Measurements from ENCODE around the gene CAMSAP3. TPM values are rescaled to one million over a fixed set of nuclear protein-coding genes. Genes with fewer than 3 reads are reported as not detected.
A peak's percentile ranks its signal among the peaks of the same experiment; 100 is the strongest.

The CAMSAP3 gene, protein sequence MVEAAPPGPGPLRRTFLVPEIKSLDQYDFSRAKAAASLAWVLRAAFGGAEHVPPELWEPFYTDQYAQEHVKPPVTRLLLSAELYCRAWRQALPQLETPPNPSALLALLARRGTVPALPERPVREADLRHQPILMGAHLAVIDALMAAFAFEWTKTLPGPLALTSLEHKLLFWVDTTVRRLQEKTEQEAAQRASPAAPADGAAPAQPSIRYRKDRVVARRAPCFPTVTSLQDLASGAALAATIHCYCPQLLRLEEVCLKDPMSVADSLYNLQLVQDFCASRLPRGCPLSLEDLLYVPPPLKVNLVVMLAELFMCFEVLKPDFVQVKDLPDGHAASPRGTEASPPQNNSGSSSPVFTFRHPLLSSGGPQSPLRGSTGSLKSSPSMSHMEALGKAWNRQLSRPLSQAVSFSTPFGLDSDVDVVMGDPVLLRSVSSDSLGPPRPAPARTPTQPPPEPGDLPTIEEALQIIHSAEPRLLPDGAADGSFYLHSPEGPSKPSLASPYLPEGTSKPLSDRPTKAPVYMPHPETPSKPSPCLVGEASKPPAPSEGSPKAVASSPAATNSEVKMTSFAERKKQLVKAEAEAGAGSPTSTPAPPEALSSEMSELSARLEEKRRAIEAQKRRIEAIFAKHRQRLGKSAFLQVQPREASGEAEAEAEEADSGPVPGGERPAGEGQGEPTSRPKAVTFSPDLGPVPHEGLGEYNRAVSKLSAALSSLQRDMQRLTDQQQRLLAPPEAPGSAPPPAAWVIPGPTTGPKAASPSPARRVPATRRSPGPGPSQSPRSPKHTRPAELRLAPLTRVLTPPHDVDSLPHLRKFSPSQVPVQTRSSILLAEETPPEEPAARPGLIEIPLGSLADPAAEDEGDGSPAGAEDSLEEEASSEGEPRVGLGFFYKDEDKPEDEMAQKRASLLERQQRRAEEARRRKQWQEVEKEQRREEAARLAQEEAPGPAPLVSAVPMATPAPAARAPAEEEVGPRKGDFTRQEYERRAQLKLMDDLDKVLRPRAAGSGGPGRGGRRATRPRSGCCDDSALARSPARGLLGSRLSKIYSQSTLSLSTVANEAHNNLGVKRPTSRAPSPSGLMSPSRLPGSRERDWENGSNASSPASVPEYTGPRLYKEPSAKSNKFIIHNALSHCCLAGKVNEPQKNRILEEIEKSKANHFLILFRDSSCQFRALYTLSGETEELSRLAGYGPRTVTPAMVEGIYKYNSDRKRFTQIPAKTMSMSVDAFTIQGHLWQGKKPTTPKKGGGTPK
- total RNA-seq = 10 to 100 TPM; 40.4 to 90.9 TPM

DNA sequence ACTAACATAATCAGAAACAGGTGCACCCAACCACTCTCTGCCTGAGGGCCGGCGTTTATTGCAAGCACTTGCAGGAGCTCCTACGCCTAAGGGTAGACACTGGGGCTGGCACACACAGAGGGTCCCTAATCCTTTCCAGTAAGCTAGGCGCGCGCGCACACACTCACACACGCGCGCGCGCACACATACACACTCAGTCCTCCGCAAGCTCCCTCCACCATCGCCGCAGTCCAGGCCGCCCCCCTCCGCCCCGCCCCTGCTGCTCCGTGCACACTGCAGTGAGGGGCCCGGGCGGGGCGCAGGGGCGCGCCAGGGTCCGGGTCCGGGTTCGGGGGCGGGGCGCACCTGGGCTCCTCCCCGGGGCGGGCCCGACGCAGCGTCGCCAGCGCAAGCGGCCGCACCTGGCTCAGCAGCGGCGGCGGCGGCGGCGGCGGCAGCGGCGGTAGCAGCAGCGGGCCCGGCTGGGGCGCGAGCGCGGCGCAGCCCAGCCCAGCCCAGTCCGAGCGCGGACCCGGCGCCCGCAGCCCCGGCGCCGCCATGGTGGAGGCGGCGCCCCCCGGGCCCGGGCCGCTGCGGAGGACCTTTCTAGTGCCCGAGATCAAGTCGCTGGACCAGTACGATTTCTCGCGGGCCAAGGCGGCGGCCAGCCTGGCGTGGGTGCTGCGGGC lies at the start of gene CAMSAP3:
CAMSAP3 (plus strand) TSS at position 398 of the 668 bp plus-strand sequence; CDS start at position 538, 140 bp downstream.
- Histone ChIP-seq H3K27me3 (replicated peaks; ENCODE audit: insufficient read depth) (no peaks in the 10 kb centered on the region), H3K4me3 (peak within 1 kb of the TSS; percentile 41 to 64), H3K27ac (peak within 1 kb of the TSS; percentile 62 to 78), H3K9me3 (no peaks in the 10 kb centered on the region), H3K4me1 (replicated peaks) (no peaks in the 10 kb centered on the region), H3K36me3 (no peaks in the 10 kb centered on the region)
- DNase-seq (ENCODE audit: low spot score) = peak; percentile 29
- TF ChIP-seq, protein P1, sequence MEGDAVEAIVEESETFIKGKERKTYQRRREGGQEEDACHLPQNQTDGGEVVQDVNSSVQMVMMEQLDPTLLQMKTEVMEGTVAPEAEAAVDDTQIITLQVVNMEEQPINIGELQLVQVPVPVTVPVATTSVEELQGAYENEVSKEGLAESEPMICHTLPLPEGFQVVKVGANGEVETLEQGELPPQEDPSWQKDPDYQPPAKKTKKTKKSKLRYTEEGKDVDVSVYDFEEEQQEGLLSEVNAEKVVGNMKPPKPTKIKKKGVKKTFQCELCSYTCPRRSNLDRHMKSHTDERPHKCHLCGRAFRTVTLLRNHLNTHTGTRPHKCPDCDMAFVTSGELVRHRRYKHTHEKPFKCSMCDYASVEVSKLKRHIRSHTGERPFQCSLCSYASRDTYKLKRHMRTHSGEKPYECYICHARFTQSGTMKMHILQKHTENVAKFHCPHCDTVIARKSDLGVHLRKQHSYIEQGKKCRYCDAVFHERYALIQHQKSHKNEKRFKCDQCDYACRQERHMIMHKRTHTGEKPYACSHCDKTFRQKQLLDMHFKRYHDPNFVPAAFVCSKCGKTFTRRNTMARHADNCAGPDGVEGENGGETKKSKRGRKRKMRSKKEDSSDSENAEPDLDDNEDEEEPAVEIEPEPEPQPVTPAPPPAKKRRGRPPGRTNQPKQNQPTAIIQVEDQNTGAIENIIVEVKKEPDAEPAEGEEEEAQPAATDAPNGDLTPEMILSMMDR (IDR thresholded peaks at IDR 0.05) = no peak
- no peak for TF ChIP-seq POLR2AphosphoS5 (IDR thresholded peaks at IDR 0.05)
- TF ChIP-seq POLR2A (IDR thresholded peaks at IDR 0.05) = no peak
- intact Hi-C loops (cut with DNase I) = no loop called here
- whole genome bisulfite sequencing = under 1% methylated on average over 24 of the region's 78 CpGs

DNA sequence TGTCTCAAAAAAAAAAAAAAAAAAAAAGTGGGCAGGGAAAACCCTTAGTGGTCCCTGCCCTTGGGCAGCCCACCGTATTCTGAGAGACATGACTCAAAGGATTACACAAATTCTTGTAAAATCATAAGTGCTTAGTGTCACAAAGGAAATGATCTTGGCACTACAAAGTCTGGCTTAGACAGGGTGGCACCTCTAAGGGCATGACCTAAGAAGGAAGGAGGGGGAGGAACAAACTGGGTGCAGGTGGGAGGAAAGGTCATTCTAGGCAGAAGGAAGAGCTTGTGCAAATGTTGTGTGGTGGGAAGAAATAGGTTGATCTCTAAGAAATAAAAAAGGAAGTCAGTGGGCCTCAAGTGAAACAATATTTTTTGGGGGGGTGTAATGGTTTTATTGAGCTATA lies 49.8 kb upstream of the CAMSAP3 start:
- peaks cover 9 to 23% of the 10 kb centered on the region in 2 donors for H3K36me3 ChIP-seq
- no peaks in the 10 kb centered on the region for H3K4me1 ChIP-seq (replicated peaks)
- no peaks in the 10 kb centered on the region for H3K27me3 ChIP-seq (replicated peaks; ENCODE audit: insufficient read depth)
- no peaks in the 10 kb centered on the region for H3K9me3 ChIP-seq
- H3K4me3 ChIP-seq = no peak overlapping the region
- WGBS = 61% methylated on average over 1 of the region's 1 CpG
- intact Hi-C loops (cut with DNase I) = no loop called here
- TF ChIP-seq POLR2A (IDR thresholded peaks at IDR 0.05) (no peak), POLR2AphosphoS5 (IDR thresholded peaks at IDR 0.05) (no peak)
- TF ChIP-seq, protein P1 (IDR thresholded peaks at IDR 0.05) = no peak
- DNase-seq (ENCODE audit: low spot score) = no peak
- no peak overlapping the region for H3K27ac ChIP-seq

DNA sequence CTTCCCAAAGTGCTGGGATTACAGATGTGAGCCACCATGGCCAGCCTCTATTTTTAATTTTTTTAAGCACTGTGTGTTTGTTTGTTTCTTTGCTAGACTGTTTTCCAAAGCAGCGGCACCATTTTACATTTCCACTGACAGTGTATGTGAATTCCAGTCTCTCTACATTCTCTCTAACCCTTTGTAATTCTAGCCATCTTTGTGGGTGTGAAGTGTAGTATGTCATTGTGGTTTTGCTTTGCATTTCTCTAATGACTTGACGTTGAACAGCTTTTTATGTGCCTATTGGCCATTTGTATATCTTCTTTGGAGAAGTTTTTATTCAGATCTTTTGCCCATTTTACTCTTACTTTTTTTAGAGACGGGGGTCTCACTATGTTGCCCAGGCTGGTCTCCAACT lies 48.5 kb upstream of the CAMSAP3 start:
- TF ChIP-seq POLR2AphosphoS5 (IDR thresholded peaks at IDR 0.05) = no peak
- TF ChIP-seq POLR2A (IDR thresholded peaks at IDR 0.05) = no peak
- TF ChIP-seq, protein P1 (IDR thresholded peaks at IDR 0.05) = no peak
- WGBS = 75% methylated on average over 3 of the region's 3 CpGs
- Histone ChIP-seq H3K4me3 (no peak overlapping the region), H3K27ac (no peak overlapping the region), H3K9me3 (no peaks in the 10 kb centered on the region), H3K27me3 (replicated peaks; ENCODE audit: insufficient read depth) (no peaks in the 10 kb centered on the region), H3K4me1 (replicated peaks) (no peaks in the 10 kb centered on the region), H3K36me3 (peaks cover 9 to 17% of the 10 kb centered on the region in 2 donors)
- intact Hi-C loops (cut with DNase I) = no loop called here
- no peak for DNase-seq (ENCODE audit: low spot score)

DNA sequence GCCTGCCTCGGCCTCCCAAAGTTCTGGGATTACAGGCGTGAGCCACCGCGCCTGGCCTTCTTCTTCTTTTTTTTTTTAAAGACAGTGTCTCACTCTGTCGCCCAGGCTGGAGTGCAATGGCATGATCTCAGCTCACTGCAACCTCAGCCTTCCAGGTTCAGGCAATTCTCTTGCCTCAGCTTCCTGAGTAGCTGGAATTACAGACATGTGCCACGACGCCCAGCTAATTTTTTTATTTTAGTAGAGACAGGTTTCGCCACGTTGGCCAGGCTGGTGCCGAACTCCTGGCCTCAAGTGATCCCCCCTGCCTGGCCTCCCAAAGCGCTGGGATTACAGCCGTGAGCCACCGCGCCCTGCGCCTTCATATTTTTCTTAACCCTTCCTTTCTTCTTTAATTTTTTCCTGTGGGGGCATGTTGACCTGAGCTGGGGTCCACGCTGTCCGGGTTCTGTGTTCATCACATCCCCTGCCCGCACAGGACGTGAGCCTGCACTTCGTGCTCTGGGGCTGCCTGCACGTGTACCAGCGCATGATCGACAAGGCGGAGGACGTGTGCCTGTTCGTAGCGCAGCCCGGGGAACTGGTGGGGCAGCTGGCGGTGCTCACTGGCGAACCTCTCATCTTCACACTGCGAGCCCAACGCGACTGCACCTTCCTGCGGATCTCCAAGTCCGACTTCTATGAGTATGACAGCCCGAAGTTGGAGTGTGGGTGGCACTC lies 46.1 kb upstream of the CAMSAP3 start:
- H3K9me3 ChIP-seq = no peaks in the 10 kb centered on the region
- H3K27me3 ChIP-seq (replicated peaks; ENCODE audit: insufficient read depth) = no peaks in the 10 kb centered on the region
- WGBS = 92% methylated on average over 35 of the region's 36 CpGs
- no peaks in the 10 kb centered on the region for H3K4me1 ChIP-seq (replicated peaks)
- no peak overlapping the region for H3K4me3 ChIP-seq
- intact Hi-C loops (cut with DNase I) = no loop called here
- no peak overlapping the region for H3K27ac ChIP-seq
- TF ChIP-seq POLR2A (IDR thresholded peaks at IDR 0.05) (no peak), POLR2AphosphoS5 (IDR thresholded peaks at IDR 0.05) (no peak)
- TF ChIP-seq, protein P1 (IDR thresholded peaks at IDR 0.05) = no peak
- peaks cover 0 to 12% of the 10 kb centered on the region in 2 donors for H3K36me3 ChIP-seq
- no peak for DNase-seq (ENCODE audit: low spot score)

Data from prostate gland (tissue), 2 donors.